ENCODE measurements around the gene PAK6.

- TF ChIP-seq, protein P1, sequence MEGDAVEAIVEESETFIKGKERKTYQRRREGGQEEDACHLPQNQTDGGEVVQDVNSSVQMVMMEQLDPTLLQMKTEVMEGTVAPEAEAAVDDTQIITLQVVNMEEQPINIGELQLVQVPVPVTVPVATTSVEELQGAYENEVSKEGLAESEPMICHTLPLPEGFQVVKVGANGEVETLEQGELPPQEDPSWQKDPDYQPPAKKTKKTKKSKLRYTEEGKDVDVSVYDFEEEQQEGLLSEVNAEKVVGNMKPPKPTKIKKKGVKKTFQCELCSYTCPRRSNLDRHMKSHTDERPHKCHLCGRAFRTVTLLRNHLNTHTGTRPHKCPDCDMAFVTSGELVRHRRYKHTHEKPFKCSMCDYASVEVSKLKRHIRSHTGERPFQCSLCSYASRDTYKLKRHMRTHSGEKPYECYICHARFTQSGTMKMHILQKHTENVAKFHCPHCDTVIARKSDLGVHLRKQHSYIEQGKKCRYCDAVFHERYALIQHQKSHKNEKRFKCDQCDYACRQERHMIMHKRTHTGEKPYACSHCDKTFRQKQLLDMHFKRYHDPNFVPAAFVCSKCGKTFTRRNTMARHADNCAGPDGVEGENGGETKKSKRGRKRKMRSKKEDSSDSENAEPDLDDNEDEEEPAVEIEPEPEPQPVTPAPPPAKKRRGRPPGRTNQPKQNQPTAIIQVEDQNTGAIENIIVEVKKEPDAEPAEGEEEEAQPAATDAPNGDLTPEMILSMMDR (IDR thresholded peaks at IDR 0.05; ENCODE audit: poor library complexity, severe bottlenecking) = no peak
- no peak for TF ChIP-seq EZH2 (IDR thresholded peaks at IDR 0.05; ENCODE audit: borderline replicate concordance, insufficient read depth, low read length, poor library complexity, severe bottlenecking)
- TF ChIP-seq RAD21 (conservative IDR thresholded peaks at IDR 0.05) = no peak
- TF ChIP-seq SMC3 (conservative IDR thresholded peaks at IDR 0.05; ENCODE audit: poor library complexity) = no peak
- TF ChIP-seq REST (IDR thresholded peaks at IDR 0.05; ENCODE audit: borderline replicate concordance) = no peak
- TF ChIP-seq POLR2AphosphoS5 (IDR thresholded peaks at IDR 0.05) = no peak
Measured at GRCh38 chr15:40286794-40287193, 47.9 kb downstream of the PAK6 start.

Data from neural cell (in vitro differentiated cells).